Loucy (cell line): Measurements from ENCODE around the gene CREBRF.

Experiments
- H2AFZ ChIP-seq: fragments of 200-600 bp; sonication (generic); 2 replicates; pipeline ENCODE4 v1.6.0; 2016; ENCODE audit warnings: antibody characterized with exemption, mild to moderate bottlenecking, low read length, moderate library complexity
- H3F3A ChIP-seq: fragments of 200-600 bp; 2 replicates; pipeline ENCODE4 v1.6.0; 2016; ENCODE audit warnings: antibody characterized with exemption, low read depth, mild to moderate bottlenecking
- H3K27me3 ChIP-seq: fragments of 200-600 bp; sonication (generic); 2 replicates; pipeline ENCODE4 v1.6.1; 2014; ENCODE audit warnings: low read length, mild to moderate bottlenecking; ENCODE audit not compliant: insufficient read depth, poor library complexity, severe bottlenecking
- H3K36me3 ChIP-seq: fragments of 200-600 bp; sonication (generic); 2 replicates; pipeline ENCODE4 v1.6.1; 2016; ENCODE audit warnings: low read length; ENCODE audit not compliant: insufficient read depth
- H3K4me1 ChIP-seq: fragments of 200-600 bp; sonication (generic); 2 replicates; pipeline ENCODE4 v1.5.1; 2014; ENCODE audit warnings: low read length, mild to moderate bottlenecking; ENCODE audit not compliant: insufficient read depth, poor library complexity, severe bottlenecking
- H3K4me2 ChIP-seq: fragments of 200-600 bp; sonication (generic); 2 replicates; pipeline ENCODE4 v1.6.0; 2014; ENCODE audit warnings: antibody characterized with exemption, low read length, low read depth, mild to moderate bottlenecking; ENCODE audit not compliant: poor library complexity, severe bottlenecking
- H3K4me3 ChIP-seq: fragments of 200-600 bp; sonication (generic); 2 replicates; pipeline ENCODE4 v1.5.1; 2014; ENCODE audit warnings: low read length, mild to moderate bottlenecking, mixed read lengths; ENCODE audit not compliant: poor library complexity, severe bottlenecking
- H3K79me2 ChIP-seq: fragments of 200-600 bp; sonication (generic); 2 replicates; pipeline ENCODE4 v1.6.1; 2014; ENCODE audit warnings: low read length; ENCODE audit not compliant: insufficient read depth
- H3K9ac ChIP-seq: fragments of 200-600 bp; sonication (generic); 2 replicates; pipeline ENCODE4 v1.6.0; 2014; ENCODE audit warnings: mild to moderate bottlenecking, low read depth, low read length, moderate library complexity; ENCODE audit not compliant: poor library complexity, severe bottlenecking
- H3K9me2 ChIP-seq: fragments of 200-600 bp; sonication (generic); replicated peaks from 2 replicates; pipeline ENCODE4 v1.6.1; 2016; ENCODE audit warnings: low read depth, low read length, mixed read lengths
- H3K9me3 ChIP-seq: fragments of 200-600 bp; sonication (generic); 2 replicates; pipeline ENCODE4 v1.6.1; 2014; ENCODE audit warnings: mild to moderate bottlenecking, antibody characterized with exemption, low read length, low read depth; ENCODE audit not compliant: insufficient read depth
- H4K20me1 ChIP-seq: fragments of 200-600 bp; sonication (generic); 2 replicates; pipeline ENCODE4 v1.6.0; 2014; ENCODE audit warnings: antibody characterized with exemption, low read length, mild to moderate bottlenecking; ENCODE audit not compliant: insufficient read depth, poor library complexity, severe bottlenecking
- EZH2phosphoT487 ChIP-seq: fragments of 200-600 bp; IDR thresholded peaks from 2 replicates; pipeline ENCODE4 v1.6.1; 2018; ENCODE audit warnings: antibody characterized with exemption, mild to moderate bottlenecking, moderate library complexity, borderline replicate concordance
- TF ChIP-seq, protein P1 (sequence below): fragments of 200-600 bp; sonication (generic); conservative IDR thresholded peaks from 2 replicates; pipeline ENCODE4 v1.5.1; 2014; ENCODE audit warnings: mild to moderate bottlenecking, antibody characterized with exemption, low read length

The CREBRF gene

DNA sequence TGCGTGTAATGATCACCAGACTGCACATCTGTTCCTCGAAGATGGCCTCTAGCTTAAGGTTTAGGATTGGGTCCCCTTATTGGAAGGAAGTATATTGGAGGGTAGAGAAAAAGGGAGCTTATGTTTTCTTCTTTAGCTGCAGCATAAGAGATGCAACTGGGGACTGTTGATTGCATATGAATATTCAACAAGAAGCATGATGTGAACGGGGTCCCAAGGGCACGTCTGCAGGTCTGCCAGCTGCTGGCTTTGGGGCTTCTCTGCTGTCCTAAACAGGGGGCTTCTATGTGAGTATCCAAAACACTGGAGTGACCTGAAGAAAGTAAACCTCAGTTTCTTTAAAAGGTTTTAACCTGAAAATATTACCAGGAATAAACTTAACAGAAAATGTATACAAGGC, 84.6 kb downstream of the CREBRF start:
- Histone ChIP-seq H4K20me1 (no peaks in the 10 kb centered on the region), H3K4me3 (no peak overlapping the region), H3K9ac (no peak overlapping the region), H3K79me2 (peaks cover 5% of the 10 kb centered on the region; the same call in 1 of the 2 replicates), H2AFZ (no peak overlapping the region), H3K9me2 (no peaks in the 10 kb centered on the region), H3K36me3 (no peaks in the 10 kb centered on the region), H3K4me2 (no peak overlapping the region), H3F3A (no peaks in the 10 kb centered on the region), H3K27me3 (no peaks in the 10 kb centered on the region), H3K4me1 (peaks cover 3% of the 10 kb centered on the region), H3K9me3 (no peaks in the 10 kb centered on the region)
- TF ChIP-seq, protein P1, sequence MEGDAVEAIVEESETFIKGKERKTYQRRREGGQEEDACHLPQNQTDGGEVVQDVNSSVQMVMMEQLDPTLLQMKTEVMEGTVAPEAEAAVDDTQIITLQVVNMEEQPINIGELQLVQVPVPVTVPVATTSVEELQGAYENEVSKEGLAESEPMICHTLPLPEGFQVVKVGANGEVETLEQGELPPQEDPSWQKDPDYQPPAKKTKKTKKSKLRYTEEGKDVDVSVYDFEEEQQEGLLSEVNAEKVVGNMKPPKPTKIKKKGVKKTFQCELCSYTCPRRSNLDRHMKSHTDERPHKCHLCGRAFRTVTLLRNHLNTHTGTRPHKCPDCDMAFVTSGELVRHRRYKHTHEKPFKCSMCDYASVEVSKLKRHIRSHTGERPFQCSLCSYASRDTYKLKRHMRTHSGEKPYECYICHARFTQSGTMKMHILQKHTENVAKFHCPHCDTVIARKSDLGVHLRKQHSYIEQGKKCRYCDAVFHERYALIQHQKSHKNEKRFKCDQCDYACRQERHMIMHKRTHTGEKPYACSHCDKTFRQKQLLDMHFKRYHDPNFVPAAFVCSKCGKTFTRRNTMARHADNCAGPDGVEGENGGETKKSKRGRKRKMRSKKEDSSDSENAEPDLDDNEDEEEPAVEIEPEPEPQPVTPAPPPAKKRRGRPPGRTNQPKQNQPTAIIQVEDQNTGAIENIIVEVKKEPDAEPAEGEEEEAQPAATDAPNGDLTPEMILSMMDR = no peak
- no peak for TF ChIP-seq EZH2phosphoT487

- Histone ChIP-seq H3K4me2 (no peak overlapping the region), H4K20me1 (no peaks in the 10 kb centered on the region), H3K4me1 (peaks cover 3% of the 10 kb centered on the region), H3F3A (no peaks in the 10 kb centered on the region), H3K9me3 (no peaks in the 10 kb centered on the region), H3K27me3 (no peaks in the 10 kb centered on the region), H3K36me3 (no peaks in the 10 kb centered on the region), H2AFZ (peak overlapping the region; percentile 49), H3K79me2 (peaks cover 5% of the 10 kb centered on the region; the same call in 1 of the 2 replicates), H3K9ac (no peak overlapping the region), H3K9me2 (no peaks in the 10 kb centered on the region), H3K4me3 (no peak overlapping the region)
- no peak for TF ChIP-seq EZH2phosphoT487
- TF ChIP-seq, protein P1 = no peak
Observed at GRCh38 chr5:173143567-173143966, 87.4 kb downstream of the CREBRF start.

DNA sequence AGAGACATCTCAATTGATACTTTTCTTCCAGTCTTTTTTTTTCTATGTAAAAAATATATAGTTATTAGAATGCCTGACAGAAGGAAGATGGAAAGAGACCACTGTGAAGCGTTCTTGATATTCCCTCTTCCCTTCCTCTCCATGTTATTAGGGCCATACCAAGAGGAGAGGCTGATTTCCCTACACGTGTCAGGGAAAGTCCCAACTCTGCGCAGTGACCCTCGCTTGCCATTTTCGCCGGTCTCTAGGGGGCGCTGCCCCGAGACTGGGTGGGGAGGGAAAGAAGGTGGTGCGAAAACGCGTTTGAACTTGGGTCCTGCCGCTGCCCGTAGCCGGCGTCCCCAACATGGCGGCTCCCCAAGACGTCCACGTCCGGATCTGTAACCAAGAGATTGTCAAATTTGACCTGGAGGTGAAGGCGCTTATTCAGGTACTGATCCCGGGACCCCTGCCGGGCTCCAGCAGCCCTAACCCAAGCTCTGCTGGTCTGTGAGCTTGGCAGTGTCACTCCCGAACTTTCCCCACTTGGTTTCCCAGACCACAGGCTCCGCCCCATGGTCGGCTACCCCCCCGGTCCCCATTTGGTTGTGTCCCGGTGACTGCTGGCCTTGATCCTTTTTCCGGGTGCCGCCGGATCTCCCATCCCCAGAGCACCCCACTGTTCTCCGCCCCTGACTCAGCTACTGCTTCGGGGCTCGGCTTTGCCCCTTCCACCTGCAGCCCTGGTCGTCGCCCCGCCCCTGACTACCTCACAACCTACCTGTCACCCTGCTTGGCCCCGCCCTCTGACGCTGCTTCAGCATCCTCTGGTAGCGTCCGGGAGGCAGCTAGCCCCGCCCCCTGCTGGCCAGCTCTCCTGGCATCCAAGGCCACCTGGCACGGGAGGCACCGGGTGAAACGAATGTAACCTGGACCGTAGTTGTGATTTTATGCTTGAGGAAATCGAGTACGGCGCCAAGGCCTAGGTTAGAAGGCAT, 88.3 kb downstream of the CREBRF start, which contains the start of gene BNIP1:
TSS of gene BNIP1 (plus strand) at position 332 of the 977 bp plus-strand sequence. CDS start at position 347, 15 bp downstream.
- Histone ChIP-seq H3K36me3 (no peaks in the 10 kb centered on the region), H3K4me3 (peak within 1 kb of the TSS; percentile 97), H2AFZ (peak within 1 kb of the TSS; percentile 96), H3K4me2 (peak within 1 kb of the TSS; percentile 82), H3F3A (no peaks in the 10 kb centered on the region), H3K9ac (peak within 1 kb of the TSS; percentile 83), H3K9me3 (no peaks in the 10 kb centered on the region), H3K79me2 (peaks cover 5% of the 10 kb centered on the region; the same call in 1 of the 2 replicates), H3K9me2 (no peaks in the 10 kb centered on the region), H3K4me1 (peaks cover 3% of the 10 kb centered on the region), H4K20me1 (no peaks in the 10 kb centered on the region), H3K27me3 (no peaks in the 10 kb centered on the region)
- TF ChIP-seq, protein P1 = peak; percentile 55
- TF ChIP-seq EZH2phosphoT487 = no peak
